ENCODE results near the gene SORCS2. TPM values are rescaled to one million over a fixed set of nuclear protein-coding genes. Genes with fewer than 3 reads are reported as not detected.

Gene SORCS2
- total and polyA plus RNA-seq, 2 donors (not counting 1 experiment from before 2014, with no cell fraction given) = not detected

- 33% methylated on average over 5 of the region's 5 CpGs for WGBS (ENCODE audit: insufficient coverage)
- POLR2A ChIA-PET = no interaction called here
- H2AFZ ChIP-seq (ENCODE audit: insufficient read depth, low read depth, low read length, poor library complexity, severe bottlenecking) = no peak overlapping the region
- no peak for DNase-seq
- no peaks in the 10 kb centered on the region for H3K4me1 ChIP-seq (ENCODE audit: control insufficient read depth in 2 of 2, insufficient read depth in 2 of 2, low read length in 2 of 2)
- no peak overlapping the region for H3K27ac ChIP-seq (ENCODE audit: low read length in 2 of 2)
- Mint-ChIP-seq H3K27me3 (peaks cover 12% of the 10 kb centered on the region), H3K27ac (no peak overlapping the region), H3K4me1 (peaks cover 8% of the 10 kb centered on the region), H3K9me3 (ENCODE audit: insufficient read depth) (no peaks in the 10 kb centered on the region), H3K4me3 (no peak overlapping the region)
- H3K9ac ChIP-seq (ENCODE audit: low read length) = no peak overlapping the region
- intact Hi-C loops (cut with micrococcal nuclease) = no loop called here
- peaks cover 0 to 5% (median 0%) of the 10 kb centered on the region in 4 experiments for H3K27me3 ChIP-seq (replicated peaks in 1 of 4; ENCODE audit: control extremely low read depth in 1 of 4, control insufficient read depth in 3 of 4, insufficient read depth in 4 of 4, low read length in 3 of 4)
- CTCF ChIA-PET = no interaction called here
- TF ChIP-seq EZH2 (IDR thresholded peaks at IDR 0.05; ENCODE audit: borderline replicate concordance, insufficient read depth, low read depth, low read length, poor library complexity, severe bottlenecking) (no peak), CTCF (IDR thresholded peaks at IDR 0.05) (no peak)
- ATAC-seq (ENCODE audit: low read depth) = no peak
- H3K9me3 ChIP-seq (ENCODE audit: control extremely low read depth in 1 of 3, control insufficient read depth in 2 of 3, insufficient read depth in 1 of 3, low read length in 2 of 3) = peaks cover 0 to 16% (median 0%) of the 10 kb centered on the region in 3 donors
- H4K20me1 ChIP-seq (ENCODE audit: control insufficient read depth, insufficient read depth, low read length, poor library complexity, severe bottlenecking) = no peaks in the 10 kb centered on the region
- H3K4me2 ChIP-seq (replicated peaks; ENCODE audit: low read depth, low read length, poor library complexity, severe bottlenecking) = no peak overlapping the region
- no peaks in the 10 kb centered on the region for H3K36me3 ChIP-seq (replicated peaks in 1 of 2; ENCODE audit: control extremely low read depth in 1 of 2, control insufficient read depth in 1 of 2, extremely low read depth in 1 of 2, insufficient read depth in 2 of 2, low read length in 1 of 2)
- H3K4me3 ChIP-seq (ENCODE audit: control extremely low read depth in 1 of 5, extremely low read depth in 1 of 5, insufficient read depth in 1 of 5, low read depth in 2 of 5, low read length in 4 of 5) = no peak overlapping the region
- H3K79me2 ChIP-seq (ENCODE audit: control insufficient read depth, insufficient read depth, low read length) = no peaks in the 10 kb centered on the region
These were observed 320.1 kb downstream of the SORCS2 start for GRCh38 chr4:7512428-7512827.

DNA sequence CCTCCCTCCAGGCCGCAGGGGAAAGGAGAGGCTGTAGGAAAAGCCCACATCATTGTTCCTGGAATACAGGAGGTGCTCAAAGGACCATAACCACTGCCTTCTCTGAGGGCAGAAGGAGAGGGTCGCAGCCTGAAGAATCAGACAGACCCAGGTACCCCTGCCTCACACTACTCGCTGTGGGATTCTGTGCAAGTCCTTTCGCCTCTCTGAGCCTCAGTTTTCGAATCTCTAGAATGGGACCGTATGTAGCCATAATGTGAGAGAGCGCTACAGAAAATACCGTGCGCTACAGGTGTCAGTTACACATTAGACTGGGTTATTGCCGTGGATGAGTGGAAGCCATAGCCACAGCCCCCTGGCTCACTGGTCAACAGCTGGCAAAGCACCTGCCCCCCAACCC, 320.6 kb downstream of the SORCS2 start:
- Histone ChIP-seq H3K79me2 (ENCODE audit: control insufficient read depth, insufficient read depth, low read length) (no peaks in the 10 kb centered on the region), H3K27ac (ENCODE audit: low read length in 2 of 2) (no peak overlapping the region), H3K4me3 (ENCODE audit: control extremely low read depth in 1 of 5, extremely low read depth in 1 of 5, insufficient read depth in 1 of 5, low read depth in 2 of 5, low read length in 4 of 5) (no peak overlapping the region), H2AFZ (ENCODE audit: insufficient read depth, low read depth, low read length, poor library complexity, severe bottlenecking) (no peak overlapping the region), H3K9ac (ENCODE audit: low read length) (no peak overlapping the region), H4K20me1 (ENCODE audit: control insufficient read depth, insufficient read depth, low read length, poor library complexity, severe bottlenecking) (no peaks in the 10 kb centered on the region), H3K4me1 (ENCODE audit: control insufficient read depth in 2 of 2, insufficient read depth in 2 of 2, low read length in 2 of 2) (no peaks in the 10 kb centered on the region), H3K9me3 (ENCODE audit: control extremely low read depth in 1 of 3, control insufficient read depth in 2 of 3, insufficient read depth in 1 of 3, low read length in 2 of 3) (peaks cover 0 to 16% (median 0%) of the 10 kb centered on the region in 3 donors), H3K4me2 (replicated peaks; ENCODE audit: low read depth, low read length, poor library complexity, severe bottlenecking) (no peak overlapping the region), H3K36me3 (replicated peaks in 1 of 2; ENCODE audit: control extremely low read depth in 1 of 2, control insufficient read depth in 1 of 2, extremely low read depth in 1 of 2, insufficient read depth in 2 of 2, low read length in 1 of 2) (no peaks in the 10 kb centered on the region), H3K27me3 (replicated peaks in 1 of 4; ENCODE audit: control extremely low read depth in 1 of 4, control insufficient read depth in 3 of 4, insufficient read depth in 4 of 4, low read length in 3 of 4) (peaks cover 0 to 5% (median 0%) of the 10 kb centered on the region in 4 experiments)
- no peak for DNase-seq
- intact Hi-C loops (cut with micrococcal nuclease) = no loop called here
- no peaks in the 10 kb centered on the region for H3K9me3 Mint-ChIP-seq (ENCODE audit: insufficient read depth)
- H3K4me3 Mint-ChIP-seq = no peak overlapping the region
- no peak for TF ChIP-seq CTCF (IDR thresholded peaks at IDR 0.05)
- no peak for TF ChIP-seq EZH2 (IDR thresholded peaks at IDR 0.05; ENCODE audit: borderline replicate concordance, insufficient read depth, low read depth, low read length, poor library complexity, severe bottlenecking)
- WGBS (ENCODE audit: insufficient coverage) = 92% methylated on average over 8 of the region's 10 CpGs
- peaks cover 5% of the 10 kb centered on the region for H3K4me1 Mint-ChIP-seq
- no peak overlapping the region for H3K27ac Mint-ChIP-seq
- ChIA-PET CTCF (no interaction called here), POLR2A (no interaction called here)
- peaks cover 9% of the 10 kb centered on the region for H3K27me3 Mint-ChIP-seq
- ATAC-seq (ENCODE audit: low read depth) = no peak
